NCI-H1417 (cell line): Measurements from ENCODE around the gene STAB2.

Experiments used
- DNase-seq, 3 experiments: peaks; one replicate each; lab custom pipeline; 2025; lab: John Stamatoyannopoulos, UW

Gene STAB2

DNA sequence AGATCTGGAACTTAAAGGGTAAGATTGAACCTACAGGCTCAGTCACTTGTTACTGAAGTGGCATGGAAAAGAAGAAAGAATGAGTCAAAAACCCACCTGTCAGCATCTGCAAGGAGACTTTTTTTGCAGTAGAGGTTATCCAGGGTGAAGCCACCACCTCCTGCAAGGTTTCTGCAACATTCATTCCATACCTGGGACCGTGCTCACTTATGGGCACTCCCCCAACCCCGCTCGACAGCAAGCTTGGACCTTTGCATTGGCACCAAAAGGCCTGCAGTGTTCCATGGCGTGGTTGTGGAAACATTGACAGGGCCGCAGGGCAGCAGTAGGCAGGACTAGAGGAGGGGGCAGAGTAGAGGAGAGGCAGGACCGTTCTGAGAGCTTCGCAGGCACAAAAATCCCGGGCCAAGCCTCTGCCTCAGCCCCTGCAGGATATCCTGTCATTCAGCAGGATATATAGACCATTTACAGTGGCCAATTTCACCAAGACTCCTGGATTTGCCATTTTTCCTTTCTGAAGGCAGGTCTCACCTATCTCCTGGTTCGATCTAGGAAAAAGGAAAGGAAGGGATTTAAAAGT lies at the start of gene STAB2:
Gene STAB2 (plus strand): TSS at position 483 of the 580 bp plus-strand sequence. CDS start 204 bp downstream, outside the sequence.
- no peak for DNase-seq

DNA sequence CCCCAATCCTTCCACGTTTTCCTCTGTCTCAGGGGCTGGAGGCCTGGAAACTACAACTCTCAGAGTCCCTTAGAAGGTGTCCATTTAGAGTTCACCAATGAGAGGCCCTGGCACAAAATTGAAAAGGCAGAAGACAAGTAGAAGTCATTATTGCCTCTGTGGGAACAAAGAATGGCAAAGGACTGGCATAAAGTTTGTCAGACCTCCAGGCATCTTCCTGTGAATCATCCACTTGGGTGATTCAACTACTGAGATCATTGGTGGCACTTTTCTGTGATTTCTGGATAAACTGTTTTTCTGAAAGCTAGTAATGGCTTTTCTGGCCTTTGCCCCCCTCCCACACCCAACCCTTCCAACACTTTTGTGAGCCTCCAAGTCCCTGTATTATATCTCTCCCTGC lies 48.7 kb upstream of the STAB2 start:
- no peak for DNase-seq

DNA sequence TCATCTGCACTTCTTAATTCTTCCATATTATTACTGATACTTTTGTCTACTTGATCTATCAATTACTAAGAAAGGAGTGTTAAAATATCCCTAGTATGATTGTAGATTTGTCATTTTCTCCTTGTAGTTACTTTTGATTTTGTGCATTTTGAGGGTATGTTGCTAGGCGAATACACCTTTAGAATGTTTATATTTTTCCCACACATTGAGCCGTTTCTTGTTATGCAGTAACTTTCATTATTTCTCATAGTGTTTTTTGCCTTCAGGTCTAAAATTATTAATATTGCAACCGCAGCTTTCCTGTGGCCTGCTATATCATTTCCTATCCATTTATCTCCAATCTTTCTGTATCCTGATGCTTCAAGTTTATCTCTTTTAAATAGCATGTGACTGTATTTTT lies 46.8 kb upstream of the STAB2 start:
- DNase-seq, result no peak

DNA sequence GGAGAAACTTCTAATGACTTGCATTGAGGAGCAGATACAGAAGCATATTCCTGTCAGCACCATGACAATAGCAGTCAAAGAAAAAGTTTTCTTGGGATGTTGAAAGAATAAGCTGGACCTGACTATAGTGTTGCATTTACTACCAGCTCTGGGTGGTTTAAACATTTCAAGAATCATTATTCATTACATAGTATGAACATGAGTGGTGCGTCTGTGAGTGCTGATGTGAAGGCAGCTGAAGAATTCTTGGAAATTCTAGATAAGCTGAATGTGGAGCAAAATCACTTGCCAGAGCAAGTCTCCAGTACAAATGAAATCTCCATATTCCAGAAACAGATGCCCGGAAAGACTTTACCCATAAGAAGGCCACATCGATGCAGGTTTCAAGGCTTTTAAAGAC lies 45.0 kb upstream of the STAB2 start:
- no peak for DNase-seq

GRCh38 chr12:103546959-103547358 lies 40.1 kb upstream of the STAB2 start:
- DNase-seq, result peak; percentile 69 to 88 (median 79)

GRCh38 chr12:103547376-103547775 lies 39.7 kb upstream of the STAB2 start:
- peak in 2 of 3 experiments; percentile 79 to 91 for DNase-seq

DNA sequence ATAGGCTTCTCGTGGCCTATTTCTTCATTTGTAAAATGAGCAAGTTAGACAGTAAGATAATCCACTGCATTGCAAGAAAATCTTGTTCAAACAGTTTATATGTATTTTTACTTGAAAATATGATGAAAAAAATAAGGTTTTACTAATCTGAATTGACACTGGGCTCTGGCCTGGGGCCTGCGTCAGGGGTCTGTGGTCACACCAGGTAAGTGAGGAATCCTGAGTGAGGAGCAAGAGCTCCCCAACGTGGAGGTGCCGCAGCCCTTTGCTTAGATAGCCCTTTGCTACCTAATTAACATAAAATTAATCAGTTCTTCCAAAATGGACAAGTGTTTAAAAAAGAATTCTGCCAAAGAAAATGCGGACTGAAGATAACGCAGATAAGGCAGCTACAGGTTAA lies 39.1 kb upstream of the STAB2 start:
- peak; percentile 67 to 94 (median 87) for DNase-seq

GRCh38 chr12:103548622-103549601 lies 38.2 kb upstream of the STAB2 start:
- DNase-seq, result peak; percentile 84 to 97 (median 86)

DNA sequence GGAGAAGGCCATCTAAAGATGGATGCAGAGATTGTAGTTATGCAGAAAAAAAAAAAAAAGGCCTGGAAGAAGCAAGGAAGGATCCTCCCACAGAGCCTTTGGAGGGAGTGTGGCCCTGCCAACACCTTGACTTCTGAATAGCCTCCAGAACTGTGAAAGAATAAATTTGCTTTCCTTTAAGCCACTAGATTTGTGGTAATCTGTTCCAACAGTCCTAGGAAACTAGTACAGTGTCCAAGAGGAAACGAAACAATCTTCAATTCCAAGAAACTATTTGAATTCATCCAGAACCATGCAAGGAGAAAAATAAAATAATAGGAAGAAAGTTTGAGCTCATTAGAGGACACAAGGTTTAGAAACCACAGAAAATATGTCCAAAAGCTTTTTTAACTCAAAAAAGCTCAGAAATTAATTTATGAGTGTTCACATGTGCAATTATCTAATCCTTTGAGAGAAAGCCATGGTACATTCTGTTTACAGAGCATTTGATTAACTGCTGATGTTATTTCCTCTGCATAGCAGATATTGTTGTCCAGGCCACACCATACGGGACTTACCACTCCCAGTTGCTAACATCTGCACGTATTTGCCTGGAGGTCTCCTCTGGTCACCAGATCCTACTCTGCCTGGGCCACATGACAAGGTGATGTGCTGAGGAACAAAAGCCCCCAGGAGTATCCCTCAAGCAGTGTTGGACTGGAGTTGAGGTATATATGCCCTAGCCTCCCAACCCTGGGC lies 30.0 kb upstream of the STAB2 start:
- no peak for DNase-seq

- DNase-seq, result no peak
Observed at GRCh38 chr12:103557628-103558010, 29.5 kb upstream of the STAB2 start.

DNA sequence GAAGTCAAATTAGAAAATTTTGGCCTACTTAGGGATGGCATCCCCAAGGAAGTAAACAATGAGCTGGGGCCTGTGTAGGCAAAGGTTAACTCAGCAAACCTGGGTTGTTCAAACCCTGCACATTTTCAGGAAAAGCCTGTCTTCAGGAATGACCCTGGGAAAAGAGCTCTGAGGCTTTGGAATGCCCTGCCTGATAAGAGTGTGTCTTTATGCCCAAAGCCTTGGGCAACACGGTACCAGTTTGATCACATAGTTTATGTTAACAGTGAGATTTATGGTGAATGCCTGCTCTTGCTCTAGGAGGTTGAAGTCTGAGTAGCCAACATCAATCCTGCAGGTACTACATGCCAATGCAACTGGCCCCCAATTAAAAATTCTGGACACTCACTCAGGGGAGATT lies 28.2 kb upstream of the STAB2 start:
- no peak for DNase-seq

GRCh38 chr12:103560604-103561101 lies 26.4 kb upstream of the STAB2 start:
- no peak for DNase-seq

DNA sequence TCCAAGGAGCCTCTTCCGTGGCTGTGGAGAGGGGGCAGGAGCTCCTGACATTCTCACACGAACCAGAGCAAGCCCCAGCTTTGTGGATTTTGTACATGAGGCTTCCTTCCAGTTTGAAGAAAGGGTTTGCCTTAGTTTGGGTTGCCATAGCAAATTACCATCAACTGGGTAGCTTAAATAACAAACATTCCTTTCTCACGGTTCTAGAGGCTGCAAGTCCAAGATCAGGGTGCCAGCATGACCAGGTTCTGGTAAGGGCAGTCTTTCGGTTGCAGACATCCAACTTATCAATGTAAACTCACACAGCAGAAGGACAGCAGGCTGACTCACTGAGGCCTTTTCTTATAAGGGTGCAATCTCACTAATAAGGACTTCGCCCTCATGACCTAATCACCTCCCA lies 25.9 kb upstream of the STAB2 start:
- DNase-seq, result no peak

GRCh38 chr12:103566398-103566797 lies 20.7 kb upstream of the STAB2 start:
- DNase-seq, result no peak

DNA sequence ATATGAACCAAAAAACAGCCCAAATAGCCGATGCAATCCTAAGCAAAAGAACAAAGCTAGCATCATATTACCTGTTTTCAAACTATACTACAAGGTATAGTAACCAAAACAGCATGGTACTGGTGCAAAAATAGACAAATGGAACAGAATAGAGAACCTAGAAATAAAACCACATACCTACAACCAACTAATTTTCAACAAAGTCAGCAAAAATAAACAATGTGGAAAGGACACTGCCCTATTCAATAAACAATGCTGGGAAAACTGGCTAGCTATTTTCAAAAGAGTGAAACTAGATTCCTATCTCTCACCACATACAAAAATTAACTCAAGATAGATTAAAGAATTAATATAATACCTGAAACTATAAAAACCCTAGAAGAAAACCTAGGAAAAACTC lies 17.8 kb upstream of the STAB2 start:
- DNase-seq, result no peak

- peak; percentile 60 to 86 (median 67) for DNase-seq
Observed at GRCh38 chr12:103571286-103571685, 15.8 kb upstream of the STAB2 start.

GRCh38 chr12:103572312-103573045 lies 14.6 kb upstream of the STAB2 start:
- peak in 1 of 3 experiments; percentile 24 for DNase-seq

DNA sequence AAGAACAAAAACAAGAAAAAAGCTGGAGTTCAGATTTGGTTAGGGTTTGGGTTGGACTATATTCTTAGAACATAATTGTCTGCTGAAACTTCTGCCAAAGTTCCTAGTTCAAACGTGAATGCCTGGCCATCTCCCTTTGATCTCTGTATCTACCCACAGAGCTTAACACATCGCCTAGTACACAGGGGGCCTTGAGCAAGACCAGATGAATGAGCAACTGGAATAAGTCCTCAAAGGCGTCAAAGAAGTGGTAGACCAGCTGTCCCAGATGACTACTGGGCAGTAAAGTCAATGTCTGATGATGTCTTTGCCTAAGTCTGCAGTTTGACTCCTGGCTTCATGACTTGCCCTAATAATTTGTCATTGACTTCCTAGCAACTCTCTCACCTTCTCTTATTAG lies 13.9 kb upstream of the STAB2 start:
- no peak for DNase-seq

GRCh38 chr12:103578926-103579325 lies 8.1 kb upstream of the STAB2 start:
- no peak for DNase-seq

DNA sequence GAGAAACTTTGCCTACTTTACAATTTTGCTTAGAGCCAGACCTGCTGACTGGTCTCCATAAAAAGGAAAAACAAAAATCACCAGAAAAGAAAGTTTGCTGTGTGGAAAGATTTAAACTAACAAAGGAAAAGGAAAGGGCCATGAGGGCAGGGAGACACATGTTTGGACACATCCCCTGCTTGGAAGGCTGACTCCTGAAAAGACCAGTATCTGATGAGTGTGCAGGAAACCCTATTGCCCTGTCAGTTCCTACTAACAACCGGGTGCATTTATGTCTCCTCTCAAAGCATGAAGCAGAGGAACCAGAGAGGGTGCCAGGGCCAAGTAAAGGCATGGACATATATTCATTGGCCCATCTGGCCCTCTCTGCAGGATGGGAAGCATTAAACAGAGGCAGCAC lies 7.0 kb upstream of the STAB2 start:
- no peak for DNase-seq

DNA sequence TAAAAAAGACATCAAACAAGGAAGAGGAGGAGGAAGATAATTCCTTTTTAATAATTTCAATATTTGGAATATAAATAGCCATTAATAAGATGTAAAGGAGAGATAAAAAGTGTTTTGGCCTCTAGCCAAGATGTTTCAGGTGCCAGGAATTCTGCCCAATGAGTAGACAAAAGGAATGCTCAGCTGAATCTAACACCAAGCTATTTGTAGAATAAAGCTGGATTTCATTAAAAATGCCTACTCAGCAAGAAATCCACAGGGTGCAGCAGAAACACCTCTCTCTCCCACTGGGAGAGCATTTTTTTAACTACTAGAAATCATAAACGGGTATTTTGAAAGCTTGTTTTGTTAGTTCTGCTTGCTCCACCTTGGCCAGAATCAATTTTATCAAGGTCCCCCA lies 4.1 kb upstream of the STAB2 start:
- peak in 1 of 3 experiments; percentile 35 for DNase-seq

- DNase-seq, result peak in 1 of 3 experiments; percentile 40
Observed at GRCh38 chr12:103586132-103586531, 941 bp upstream of the STAB2 start.
